OCI-LY7 (cell line): ENCODE measurements around the gene DALRD3.

ENCODE experiments used
- CTCF ChIP-seq: fragments of 200-600 bp; sonication (generic); conservative IDR thresholded peaks from 2 replicates; pipeline ENCODE4 v1.5.1; 2014; ENCODE audit warnings: mild to moderate bottlenecking, antibody characterized with exemption, low read length, moderate library complexity, mixed read lengths
- EZH2phosphoT487 ChIP-seq: fragments of 200-600 bp; sonication (generic); IDR thresholded peaks from 2 replicates; pipeline ENCODE4 v1.6.1; 2018; ENCODE audit warnings: low read depth, borderline replicate concordance, mild to moderate bottlenecking, mixed run types, antibody characterized with exemption, low read length, moderate library complexity, mixed read lengths

DNA sequence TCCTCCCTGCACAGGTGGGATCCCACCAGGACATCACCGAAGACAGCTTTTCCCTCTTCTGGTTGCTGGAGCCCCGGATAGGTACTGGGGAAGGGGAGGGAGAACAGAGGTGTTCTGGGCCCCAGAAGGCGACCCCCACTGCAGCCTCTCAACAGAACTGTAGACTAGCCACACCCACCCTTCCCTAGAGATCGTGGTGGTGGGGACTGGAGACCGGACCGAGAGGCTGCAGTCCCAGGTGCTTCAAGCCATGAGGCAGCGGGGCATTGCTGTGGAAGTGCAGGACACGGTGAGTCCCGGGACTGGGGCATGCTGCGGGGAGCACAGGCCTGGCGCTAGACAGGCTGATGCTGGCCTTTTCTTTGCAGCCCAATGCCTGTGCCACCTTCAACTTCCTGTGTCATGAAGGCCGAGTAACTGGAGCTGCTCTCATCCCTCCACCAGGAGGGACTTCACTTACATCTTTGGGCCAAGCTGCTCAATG is 4.3 kb upstream of the DALRD3 start:
- no peak for TF ChIP-seq CTCF
- no peak for TF ChIP-seq EZH2phosphoT487
